Spinal cord (tissue), 10 donors: ENCODE results near the gene HSD17B10. TPM values are rescaled to one million over a fixed set of nuclear protein-coding genes. Genes with fewer than 3 reads are reported as not detected.
"Not testable (repeated sequence)": the region's sequence is repeated elsewhere in the genome, so short reads cannot be mapped to it uniquely, and the experiment has no call there.

Experiments
- DNase-seq, 6 donors: peaks; one replicate each; pipeline versions ENCODE4 v3.0.0 to v3.0.0-alpha.2; 2013 to 2015; ENCODE audit warnings: low spot score in 6 of 6, low read depth in 4 of 6
- H3K27ac ChIP-seq: one replicate; pipeline ENCODE4 v1.5.1; 2013; ENCODE audit warnings: low read depth, low read length, control low read depth
- H3K27me3 ChIP-seq: one replicate; pipeline ENCODE4 v1.6.1; 2013; ENCODE audit warnings: low read length; ENCODE audit not compliant: control insufficient read depth, insufficient read depth
- H3K36me3 ChIP-seq: one replicate; pipeline ENCODE4 v1.6.1; 2013; ENCODE audit warnings: low read length; ENCODE audit not compliant: control insufficient read depth, insufficient read depth
- H3K4me1 ChIP-seq: one replicate; pipeline ENCODE4 v1.6.1; 2013; ENCODE audit warnings: low read length; ENCODE audit not compliant: control insufficient read depth, insufficient read depth
- H3K4me3 ChIP-seq: one replicate; pipeline ENCODE4 v1.5.1; 2013; ENCODE audit warnings: low read depth, low read length, control low read depth
- H3K9me3 ChIP-seq: one replicate; pipeline ENCODE4 v1.6.1; 2013; ENCODE audit warnings: low read length; ENCODE audit not compliant: control insufficient read depth, insufficient read depth
- WGBS: methylation state at CpG from one replicate; pipeline ENCODE4 v1.1.5; 2013; ENCODE audit warnings: missing lambda C conversion rate; ENCODE audit not compliant: insufficient coverage; 5-methylcytosine and 5-hydroxymethylcytosine counted together
- long read RNA-seq, 4 donors: transcript quantifications; one replicate each; lab custom pipeline, GENCODE V29; 2026
- polyA plus RNA-seq, 2 donors: library from polyadenylated mRNA; unstranded; fragments of 120-200 nt; gene quantifications; one replicate each; pipeline ENCODE4 v1.2.1, GENCODE V29; 2013; ENCODE audit not compliant: insufficient read length in 2 of 2
- total RNA-seq, 2 donors: library from RNA; depleted of rRNA in 1 of 2; stranded (reverse); fragments of 120-200 nt in 1 of 2; fragments of >200 nt in 1 of 2; gene quantifications; one replicate each; pipeline versions ENCODE4 v1.2.3 to v1.2.4, GENCODE V29; 2013 to 2014
- donor health status: healthy.

HSD17B10 gene
- total RNA-seq (100 to 1,000 TPM in 1 of 2 donors, 10 to 100 TPM in 1; 42.7 to 102 TPM), polyA plus RNA-seq (10 to 100 TPM; 89.8 to 96.6 TPM)
- long read RNA-seq, donor 1, transcript HSD17B10-201 (6 exons, 960 nt): major isoform, 52 of 53 reads
- long read RNA-seq, donor 1, partial matches to known transcripts: 0 of 53 reads
- long read RNA-seq, donor 1, other reads (novel, unspliced or antisense): 0 of 53 reads
- long read RNA-seq, donor 2, transcript HSD17B10-201 (6 exons, 960 nt): major isoform, 10 of 10 reads
- long read RNA-seq, donor 2, partial matches to known transcripts: 0 of 10 reads
- long read RNA-seq, donor 2, other reads (novel, unspliced or antisense): 0 of 10 reads
- long read RNA-seq, donor 3, transcript HSD17B10-201 (6 exons, 960 nt): major isoform, 15 of 15 reads
- long read RNA-seq, donor 3, partial matches to known transcripts: 0 of 15 reads
- long read RNA-seq, donor 3, other reads (novel, unspliced or antisense): 0 of 15 reads
- long read RNA-seq, donor 4, transcript HSD17B10-201 (6 exons, 960 nt): major isoform, 70 of 108 reads
- long read RNA-seq, donor 4, partial matches to known transcripts: 35 of 108 reads
- long read RNA-seq, donor 4, other reads (novel, unspliced or antisense): 0 of 108 reads

- DNase-seq: peak in 5 of 6 donors; percentile 47 to 94 (median 71)
- Histone ChIP-seq H3K4me3 (peak within 1 kb of the TSS; percentile 61), H3K4me1 (peaks cover 5% of the 10 kb centered on the region), H3K9me3 (no peaks in the 10 kb centered on the region), H3K27me3 (peaks cover 44% of the 10 kb centered on the region), H3K36me3 (peaks cover 25% of the 10 kb centered on the region), H3K27ac (peak within 1 kb of the TSS; percentile 67)
- WGBS: 24% methylated on average over 51 of the region's 61 CpGs
These were observed at the start of gene HSD17B10 for GRCh38 chrX:53433651-53434639. TSS of gene HSD17B10 (minus strand) at chrX:53434370. CDS start at chrX:53434345, 25 bp downstream.

GRCh38 chrX:53483416-53483815, 49.2 kb upstream of the HSD17B10 start:
- DNase-seq: peak in 1 of 6 donors; percentile 61
- H3K36me3 ChIP-seq: no peaks in the 10 kb centered on the region

DNA sequence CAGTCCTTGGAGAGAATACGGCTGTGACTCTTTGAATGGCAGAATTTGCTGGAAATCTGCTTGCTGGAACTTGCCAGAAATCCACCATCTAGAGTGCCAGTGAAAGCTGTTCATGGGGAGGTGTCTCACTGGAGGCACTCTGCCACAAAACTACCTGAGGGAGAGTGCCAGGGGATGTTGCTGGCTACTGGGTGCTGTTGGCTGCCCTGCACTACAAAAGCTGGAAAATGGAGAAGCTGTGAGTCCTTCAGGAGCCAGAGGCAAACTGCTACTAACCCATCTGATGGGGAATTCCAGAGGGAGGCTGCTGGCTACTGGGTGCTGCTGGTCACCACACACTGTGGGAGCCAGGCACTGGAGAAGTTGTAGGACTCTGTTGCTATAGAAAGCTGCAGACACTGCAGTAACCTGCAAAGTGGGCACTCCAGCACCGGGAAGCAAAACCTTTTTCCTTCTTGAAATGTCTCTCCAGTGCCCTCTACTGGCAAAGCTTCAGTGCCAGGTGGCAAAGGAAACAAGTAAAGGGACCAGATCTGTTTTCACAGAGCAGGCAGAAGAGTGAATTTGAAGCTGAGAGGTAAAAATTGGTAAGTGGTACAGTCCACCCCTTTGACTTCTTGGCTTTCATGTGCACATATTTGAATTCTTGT, 47.8 kb upstream of the HSD17B10 start:
- H3K27ac ChIP-seq: no peak overlapping the region
- H3K9me3 ChIP-seq: no peaks in the 10 kb centered on the region
- H3K36me3 ChIP-seq: no peaks in the 10 kb centered on the region
- WGBS: 44% methylated on average over 2 of the region's 2 CpGs
- no peak overlapping the region for H3K4me3 ChIP-seq
- peaks cover 29% of the 10 kb centered on the region for H3K27me3 ChIP-seq
- H3K4me1 ChIP-seq: peaks cover 7% of the 10 kb centered on the region
- peak; percentile 7 to 90 (median 40) for DNase-seq

More at GRCh38 chrX:53483416-53483815, 49.2 kb upstream of the HSD17B10 start:
- Histone ChIP-seq H3K27me3 (peaks cover 25% of the 10 kb centered on the region), H3K9me3 (no peaks in the 10 kb centered on the region), H3K4me3 (no peak overlapping the region), H3K27ac (no peak overlapping the region), H3K4me1 (peaks cover 7% of the 10 kb centered on the region)
- WGBS: 43% methylated on average over 2 of the region's 2 CpGs

GRCh38 chrX:53481093-53481492, 46.9 kb upstream of the HSD17B10 start:
- WGBS: 27% methylated on average over 2 of the region's 5 CpGs
- DNase-seq: no peak
- no peak overlapping the region for H3K27ac ChIP-seq
- no peaks in the 10 kb centered on the region for H3K36me3 ChIP-seq
- peaks cover 7% of the 10 kb centered on the region for H3K4me1 ChIP-seq
- H3K4me3 ChIP-seq: no peak overlapping the region
- no peaks in the 10 kb centered on the region for H3K9me3 ChIP-seq
- H3K27me3 ChIP-seq: peaks cover 32% of the 10 kb centered on the region

DNA sequence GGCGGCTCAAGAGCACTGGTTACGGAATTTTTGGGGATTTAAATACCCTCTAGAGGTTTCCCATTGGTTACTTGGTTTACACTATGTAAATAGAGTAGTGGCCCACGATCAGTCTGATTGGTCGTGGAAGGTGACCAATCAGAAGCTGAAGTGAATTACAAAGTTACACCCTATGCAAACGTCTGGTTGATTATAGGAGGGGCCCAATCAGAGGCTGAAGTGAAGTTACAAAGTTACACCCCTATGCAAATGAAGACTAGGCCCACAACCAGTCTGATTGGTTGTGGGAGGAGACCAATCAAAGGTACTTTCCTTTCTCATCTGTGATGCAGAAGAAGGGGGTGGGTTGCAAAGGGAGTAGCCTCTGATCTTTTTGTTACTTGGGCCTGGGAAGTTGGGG, 45.1 kb upstream of the HSD17B10 start:
- Histone ChIP-seq H3K27me3 (peaks cover 34% of the 10 kb centered on the region), H3K27ac (no peak overlapping the region), H3K4me3 (no peak overlapping the region), H3K36me3 (no peaks in the 10 kb centered on the region), H3K9me3 (no peaks in the 10 kb centered on the region), H3K4me1 (peaks cover 7% of the 10 kb centered on the region)
- 65% methylated on average over 5 of the region's 5 CpGs for WGBS
- DNase-seq: no peak

GRCh38 chrX:53476371-53476770, 42.2 kb upstream of the HSD17B10 start:
- peaks cover 37% of the 10 kb centered on the region for H3K27me3 ChIP-seq

DNA sequence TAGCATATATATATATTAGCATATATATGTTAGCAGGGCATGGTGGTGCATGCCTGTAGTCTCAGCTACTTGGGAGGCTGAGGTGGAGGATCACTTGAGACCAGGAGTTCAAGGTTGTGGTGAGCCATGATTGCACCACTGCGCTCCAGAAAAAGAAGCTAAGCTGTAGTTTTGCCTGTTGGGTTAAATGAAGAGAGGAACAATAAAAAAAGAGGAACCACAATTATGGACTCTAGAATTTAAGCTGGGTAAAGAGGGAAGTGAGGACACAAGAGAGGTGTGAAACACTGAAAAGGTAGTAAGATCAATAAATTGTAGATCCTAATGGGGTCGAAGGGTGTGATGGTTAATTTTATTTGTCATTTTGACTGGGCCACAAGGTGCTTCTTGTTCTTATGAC, 40.5 kb upstream of the HSD17B10 start:
- Histone ChIP-seq H3K9me3 (no peaks in the 10 kb centered on the region), H3K27ac (no peak overlapping the region), H3K4me3 (no peak overlapping the region), H3K4me1 (no peaks in the 10 kb centered on the region), H3K27me3 (peaks cover 33% of the 10 kb centered on the region), H3K36me3 (no peaks in the 10 kb centered on the region)
- WGBS: 68% methylated on average over 2 of the region's 2 CpGs
- DNase-seq: no peak

More at GRCh38 chrX:53476371-53476770, 42.2 kb upstream of the HSD17B10 start:
- Histone ChIP-seq H3K4me3 (no peak overlapping the region), H3K4me1 (peaks cover 3% of the 10 kb centered on the region), H3K9me3 (no peaks in the 10 kb centered on the region), H3K27ac (no peak overlapping the region), H3K36me3 (no peaks in the 10 kb centered on the region)
- 71% methylated on average over 2 of the region's 2 CpGs for WGBS
- no peak for DNase-seq

DNA sequence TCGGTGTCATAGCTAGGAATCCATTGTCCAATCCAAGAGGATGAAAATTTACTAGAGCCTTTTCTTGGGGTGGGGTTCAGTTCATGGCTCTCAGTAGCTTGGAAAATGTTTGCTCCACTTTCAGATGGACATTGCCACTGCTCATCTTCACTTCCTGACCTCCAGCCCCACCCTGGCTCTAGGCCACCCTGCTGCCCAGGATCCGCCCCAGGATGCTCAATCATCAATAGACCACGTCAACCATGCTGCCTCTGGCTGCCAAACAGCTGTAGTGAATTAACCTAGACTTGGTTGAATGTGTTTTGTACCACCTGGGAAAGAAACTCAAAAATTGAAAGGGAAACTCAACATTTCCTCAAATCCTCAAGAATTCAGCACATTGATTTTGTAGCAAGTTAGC, 37.2 kb upstream of the HSD17B10 start:
- 100% methylated on average over 1 of the region's 3 CpGs for WGBS
- peaks cover 19% of the 10 kb centered on the region for H3K27me3 ChIP-seq
- no peak for DNase-seq

GRCh38 chrX:53468659-53469058, 34.5 kb upstream of the HSD17B10 start:
- peaks cover 15% of the 10 kb centered on the region for H3K27me3 ChIP-seq
- H3K9me3 ChIP-seq, H3K27ac ChIP-seq, H3K36me3 ChIP-seq, H3K4me1 ChIP-seq, DNase-seq, H3K4me3 ChIP-seq: not testable (repeated sequence)
- 93% methylated on average over 2 of the region's 3 CpGs for WGBS

More for the DNA sequence above, 37.2 kb upstream of the HSD17B10 start:
- Histone ChIP-seq H3K4me3 (no peak overlapping the region), H3K9me3 (peaks cover 2% of the 10 kb centered on the region), H3K36me3 (no peaks in the 10 kb centered on the region), H3K27ac (no peak overlapping the region), H3K4me1 (no peaks in the 10 kb centered on the region)
